Body of pancreas (tissue), 4 donors: ENCODE results near the gene HCST.

Experiments used
- POLR2A ChIP-seq, 3 donors: fragments of 450-650 bp; IDR thresholded peaks; one replicate each; pipeline ENCODE4 v1.6.1; 2016; ENCODE audit warnings: antibody characterized with exemption in 3 of 3, mild to moderate bottlenecking in 2 of 3
- TF ChIP-seq, protein P1 (sequence below), 7 experiments: fragments of 450-650 bp in 4 of 7; fragments of 200-600 bp in 3 of 7; sonication (generic) in 3 of 7; IDR thresholded peaks; one replicate each; pipeline ENCODE4 v1.5.1; 2016 to 2019; ENCODE audit warnings: antibody characterized with exemption in 7 of 7

DNA sequence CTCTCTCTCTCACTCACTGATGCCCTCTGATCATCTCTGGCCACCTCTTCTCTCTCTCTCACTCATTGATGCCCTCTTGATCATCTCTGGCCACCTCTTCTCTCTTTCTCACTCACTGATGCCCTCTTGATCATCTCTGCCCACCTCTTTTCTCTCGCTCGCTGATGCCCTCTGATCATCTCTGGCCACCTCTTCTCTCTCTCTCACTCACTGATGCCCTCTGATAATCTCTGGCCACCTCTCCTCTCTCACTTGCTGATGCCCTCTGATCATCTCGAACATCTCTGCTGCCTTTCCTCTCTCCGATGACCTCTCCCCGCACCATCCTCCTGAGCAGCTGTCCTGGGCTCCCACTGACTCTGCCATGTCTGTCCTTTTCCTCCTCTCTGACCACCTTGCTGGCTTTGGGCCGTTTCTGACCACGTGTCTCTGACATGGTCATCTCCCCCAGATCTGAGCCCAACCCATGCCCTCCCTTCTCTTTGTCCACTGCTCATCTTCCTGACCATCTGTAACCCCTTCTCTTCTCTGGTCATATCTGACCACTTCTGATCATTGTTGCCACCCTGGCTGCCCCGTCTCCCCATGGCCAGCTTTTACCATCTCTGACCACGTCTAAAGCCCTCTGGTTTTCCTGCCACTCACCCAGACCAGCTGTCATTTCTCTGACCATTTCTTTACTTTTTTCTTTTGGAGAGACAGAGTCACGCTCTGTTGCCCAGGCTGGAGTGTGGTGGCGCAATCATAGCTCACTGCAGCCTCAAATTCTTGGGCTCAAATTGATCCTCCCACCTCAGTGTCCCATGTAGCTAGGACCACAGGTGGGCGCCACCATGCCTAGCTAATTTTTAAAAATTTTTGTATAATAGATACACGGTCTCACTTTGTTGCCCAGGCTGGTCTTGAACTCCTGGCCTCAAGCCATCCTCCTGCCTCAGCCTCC, 36.2 kb downstream of the HCST start:
- TF ChIP-seq, protein P1, sequence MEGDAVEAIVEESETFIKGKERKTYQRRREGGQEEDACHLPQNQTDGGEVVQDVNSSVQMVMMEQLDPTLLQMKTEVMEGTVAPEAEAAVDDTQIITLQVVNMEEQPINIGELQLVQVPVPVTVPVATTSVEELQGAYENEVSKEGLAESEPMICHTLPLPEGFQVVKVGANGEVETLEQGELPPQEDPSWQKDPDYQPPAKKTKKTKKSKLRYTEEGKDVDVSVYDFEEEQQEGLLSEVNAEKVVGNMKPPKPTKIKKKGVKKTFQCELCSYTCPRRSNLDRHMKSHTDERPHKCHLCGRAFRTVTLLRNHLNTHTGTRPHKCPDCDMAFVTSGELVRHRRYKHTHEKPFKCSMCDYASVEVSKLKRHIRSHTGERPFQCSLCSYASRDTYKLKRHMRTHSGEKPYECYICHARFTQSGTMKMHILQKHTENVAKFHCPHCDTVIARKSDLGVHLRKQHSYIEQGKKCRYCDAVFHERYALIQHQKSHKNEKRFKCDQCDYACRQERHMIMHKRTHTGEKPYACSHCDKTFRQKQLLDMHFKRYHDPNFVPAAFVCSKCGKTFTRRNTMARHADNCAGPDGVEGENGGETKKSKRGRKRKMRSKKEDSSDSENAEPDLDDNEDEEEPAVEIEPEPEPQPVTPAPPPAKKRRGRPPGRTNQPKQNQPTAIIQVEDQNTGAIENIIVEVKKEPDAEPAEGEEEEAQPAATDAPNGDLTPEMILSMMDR (IDR thresholded peaks at IDR 0.05): no peak
- TF ChIP-seq POLR2A (IDR thresholded peaks at IDR 0.05): no peak
